DND-41 (cell line): ENCODE data around the gene PLXNA4.

ENCODE experiments used
- CTCF ChIP-seq: IDR thresholded peaks from 2 replicates; pipeline ENCODE4 v1.5.1; 2012; ENCODE audit warnings: borderline replicate concordance, low read length, moderate library complexity, mild to moderate bottlenecking; ENCODE audit not compliant: poor library complexity, severe bottlenecking; ENCODE audit errors: extremely low read depth
- EZH2 ChIP-seq: IDR thresholded peaks from 3 replicates; pipeline ENCODE4 v1.6.1; 2012; ENCODE audit warnings: borderline replicate concordance, low read depth, mild to moderate bottlenecking, moderate library complexity, low read length, inconsistent platforms; ENCODE audit not compliant: severe bottlenecking

GRCh38 chr7:132536654-132537395 lies 39.4 kb downstream of the PLXNA4 start:
- TF ChIP-seq CTCF (no peak), EZH2 (no peak)
